Lung (tissue), 12 donors: ENCODE results near the gene LDB2. TPM values are rescaled to one million over a fixed set of nuclear protein-coding genes. Genes with fewer than 3 reads are reported as not detected.

Source experiments
- ATAC-seq: fragments of 200-7000 bp; cut with Tn5 transposase; one replicate; pipeline ENCODE4 v1.9.1; 2020; ENCODE audit warnings: moderate number of reproducible peaks; ENCODE audit not compliant: insufficient read depth, low FRiP score
- DNase-seq, 3 donors: peaks; one replicate each; pipeline ENCODE4 v3.0.0-alpha.2; 2013 to 2017
- H3K27ac ChIP-seq, 2 donors: one replicate each; pipeline ENCODE4 v1.5.1; 2013; ENCODE audit warnings: mild to moderate bottlenecking in 2 of 2, moderate library complexity in 2 of 2, control low read depth in 1 of 2, inconsistent platforms in 1 of 2, low read depth in 1 of 2, low read length in 1 of 2
- H3K27me3 ChIP-seq, 3 donors: one replicate each; pipeline ENCODE4 v1.5.1; 2013; ENCODE audit warnings: low read length in 2 of 3; ENCODE audit not compliant: control insufficient read depth in 3 of 3, insufficient read depth in 3 of 3
- H3K36me3 ChIP-seq, 4 donors: one replicate each; pipeline ENCODE4 v1.5.1; 2013; ENCODE audit warnings: low read length in 4 of 4, mild to moderate bottlenecking in 1 of 4, moderate library complexity in 1 of 4; ENCODE audit not compliant: control insufficient read depth in 4 of 4, insufficient read depth in 4 of 4
- H3K4me1 ChIP-seq, 5 donors: one replicate each; pipeline ENCODE4 v1.5.1; 2013; ENCODE audit warnings: low read length in 5 of 5, mild to moderate bottlenecking in 2 of 5, moderate library complexity in 1 of 5; ENCODE audit not compliant: control insufficient read depth in 5 of 5, insufficient read depth in 5 of 5
- H3K4me3 ChIP-seq: one replicate; pipeline ENCODE4 v1.5.1; 2013; ENCODE audit warnings: mild to moderate bottlenecking, control low read depth, moderate library complexity
- H3K9ac ChIP-seq, 2 donors: one replicate each; pipeline ENCODE4 v1.5.1; 2013; ENCODE audit warnings: low read length in 2 of 2, control low read depth in 1 of 2; ENCODE audit not compliant: insufficient read depth in 1 of 2
- H3K9me3 ChIP-seq, 4 donors: one replicate each; pipeline ENCODE4 v1.5.1; 2013; ENCODE audit warnings: low read length in 3 of 4, mild to moderate bottlenecking in 1 of 4, moderate library complexity in 1 of 4; ENCODE audit not compliant: control insufficient read depth in 4 of 4, insufficient read depth in 3 of 4
- WGBS, 2 donors: extraction: QIAGEN DNeasy Blood & Tissue Kit; methylation state at CpG; one replicate each; pipeline ENCODE4 v1.1.7; 2013; 5-methylcytosine and 5-hydroxymethylcytosine counted together
- polyA plus RNA-seq, 2 donors: library from polyadenylated mRNA; stranded (reverse); fragments of 200-250 nt; gene quantifications; one replicate each; pipeline ENCODE4 v1.2.1, GENCODE V29; 2013
- total RNA-seq, 2 donors: library from RNA; depleted of rRNA in 1 of 2; stranded (reverse); fragments of >200 nt in 1 of 2; gene quantifications; one replicate each; pipeline ENCODE4 v1.2.1, GENCODE V29; 2014 to 2021
- TF ChIP-seq, protein P1 (sequence below): IDR thresholded peaks from 2 replicates; pipeline ENCODE4 v1.5.1; 2012; ENCODE audit warnings: mild to moderate bottlenecking; ENCODE audit errors: control extremely low read depth, extremely low read depth
- donor health status: control.
- donor health status: control.
- donor health status: Bipolar disorder and iron deficiency.
- donor health status: healthy.
- donor health status: DM: yes; HTN: yes; CAD: no.

LDB2 gene
- total and polyA plus RNA-seq, 4 donors, result 18.1 to 147 (median 46.1) TPM

- WGBS, 2 donors, result 72 to 89% methylated on average over 12 of the region's 12 CpGs
- H3K27ac ChIP-seq, result no peak overlapping the region
- peak in 1 of 3 donors; percentile 40 for DNase-seq
- H3K27me3 ChIP-seq, result no peaks in the 10 kb centered on the region
- H3K9me3 ChIP-seq, result peaks cover 0 to 2% (median 0%) of the 10 kb centered on the region in 4 donors
- no peak for ATAC-seq
- H3K36me3 ChIP-seq, result no peaks in the 10 kb centered on the region
- no peak overlapping the region for H3K9ac ChIP-seq
- no peak overlapping the region for H3K4me3 ChIP-seq
- H3K4me1 ChIP-seq, result peaks cover 0 to 22% (median 12%) of the 10 kb centered on the region in 5 donors
- TF ChIP-seq, protein P1, sequence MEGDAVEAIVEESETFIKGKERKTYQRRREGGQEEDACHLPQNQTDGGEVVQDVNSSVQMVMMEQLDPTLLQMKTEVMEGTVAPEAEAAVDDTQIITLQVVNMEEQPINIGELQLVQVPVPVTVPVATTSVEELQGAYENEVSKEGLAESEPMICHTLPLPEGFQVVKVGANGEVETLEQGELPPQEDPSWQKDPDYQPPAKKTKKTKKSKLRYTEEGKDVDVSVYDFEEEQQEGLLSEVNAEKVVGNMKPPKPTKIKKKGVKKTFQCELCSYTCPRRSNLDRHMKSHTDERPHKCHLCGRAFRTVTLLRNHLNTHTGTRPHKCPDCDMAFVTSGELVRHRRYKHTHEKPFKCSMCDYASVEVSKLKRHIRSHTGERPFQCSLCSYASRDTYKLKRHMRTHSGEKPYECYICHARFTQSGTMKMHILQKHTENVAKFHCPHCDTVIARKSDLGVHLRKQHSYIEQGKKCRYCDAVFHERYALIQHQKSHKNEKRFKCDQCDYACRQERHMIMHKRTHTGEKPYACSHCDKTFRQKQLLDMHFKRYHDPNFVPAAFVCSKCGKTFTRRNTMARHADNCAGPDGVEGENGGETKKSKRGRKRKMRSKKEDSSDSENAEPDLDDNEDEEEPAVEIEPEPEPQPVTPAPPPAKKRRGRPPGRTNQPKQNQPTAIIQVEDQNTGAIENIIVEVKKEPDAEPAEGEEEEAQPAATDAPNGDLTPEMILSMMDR, result no peak
These were observed 232.4 kb downstream of the LDB2 start for GRCh38 chr4:16665942-16666551.

- peaks cover 0 to 2% (median 0%) of the 10 kb centered on the region in 4 donors for H3K9me3 ChIP-seq
- no peaks in the 10 kb centered on the region for H3K27me3 ChIP-seq
- DNase-seq (peak in 2 of 3 donors; percentile 68 to 84), ATAC-seq (no peak)
- H3K27ac ChIP-seq, result no peak overlapping the region
- H3K9ac ChIP-seq, result no peak overlapping the region
- TF ChIP-seq, protein P1, result no peak
- H3K4me3 ChIP-seq, result no peak overlapping the region
- H3K4me1 ChIP-seq, result peaks cover 0 to 40% (median 10%) of the 10 kb centered on the region in 5 donors
- H3K36me3 ChIP-seq, result no peaks in the 10 kb centered on the region
These were observed 234.7 kb downstream of the LDB2 start for GRCh38 chr4:16663732-16664131.

DNA sequence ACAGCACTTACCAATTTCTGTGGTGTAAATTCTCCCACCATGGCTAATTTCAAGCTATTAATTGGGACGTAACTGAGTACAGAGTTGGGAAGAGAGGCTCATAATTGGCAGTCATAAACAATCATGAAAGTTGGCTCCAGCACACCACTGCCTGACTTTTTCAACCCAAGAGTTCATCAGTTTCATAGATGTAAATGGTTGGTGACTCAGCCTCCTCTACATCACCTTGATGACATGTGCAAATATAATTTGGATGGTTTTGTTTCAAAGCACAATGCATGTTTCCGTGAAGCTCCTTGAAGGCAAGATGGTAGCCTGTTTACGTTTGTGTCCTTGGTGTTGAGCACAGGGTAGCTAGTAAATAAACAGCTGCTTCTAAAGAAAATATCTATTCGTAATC is 235.1 kb downstream of the LDB2 start:
- H3K27me3 ChIP-seq, result no peaks in the 10 kb centered on the region
- no peaks in the 10 kb centered on the region for H3K36me3 ChIP-seq
- WGBS, 2 donors, result 83 to 84% methylated on average over 4 of the region's 4 CpGs
- ATAC-seq (no peak), DNase-seq (no peak)
- no peak overlapping the region for H3K4me3 ChIP-seq
- no peak overlapping the region for H3K27ac ChIP-seq
- H3K9me3 ChIP-seq, result peaks cover 0 to 2% (median 0%) of the 10 kb centered on the region in 4 donors
- peaks cover 0 to 40% (median 10%) of the 10 kb centered on the region in 5 donors for H3K4me1 ChIP-seq
- no peak overlapping the region for H3K9ac ChIP-seq
- TF ChIP-seq, protein P1, result no peak

DNA sequence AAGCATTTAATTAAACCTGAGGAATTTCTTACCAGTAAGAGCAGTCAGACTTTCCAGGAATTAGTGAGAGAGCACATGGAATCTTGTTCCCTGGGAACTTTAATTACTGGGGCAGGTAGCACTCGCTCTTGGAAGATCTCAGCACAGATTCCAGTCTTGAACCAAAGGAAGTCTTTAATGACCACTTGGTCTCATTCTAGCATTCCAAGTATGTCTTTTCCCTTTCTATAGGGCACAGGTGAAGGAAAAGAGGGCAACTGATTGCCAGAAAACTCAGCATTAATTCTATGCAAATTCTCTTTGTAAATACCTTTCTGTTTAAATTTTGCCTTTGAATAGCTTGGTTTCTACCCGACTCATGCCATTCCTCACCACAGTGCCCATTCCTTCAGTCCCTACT is 236.6 kb downstream of the LDB2 start:
- Histone ChIP-seq H3K27ac (no peak overlapping the region), H3K4me3 (no peak overlapping the region), H3K36me3 (no peaks in the 10 kb centered on the region), H3K27me3 (no peaks in the 10 kb centered on the region), H3K9ac (no peak overlapping the region), H3K9me3 (peaks cover 0 to 2% (median 0%) of the 10 kb centered on the region in 4 donors), H3K4me1 (peaks cover 0 to 39% (median 3%) of the 10 kb centered on the region in 5 donors)
- DNase-seq (no peak), ATAC-seq (no peak)
- 90 to 93% methylated on average over 2 of the region's 2 CpGs for WGBS, 2 donors
- TF ChIP-seq, protein P1, result no peak
